ENCODE measurements around the gene SRSF4. TPM values are rescaled to one million over a fixed set of nuclear protein-coding genes. Genes with fewer than 3 reads are reported as not detected.

SRSF4 gene
- total and polyA plus RNA-seq, 9 of the 15 experiments (the other 6 are each of a cell fraction or from before 2014, with no cell fraction given): 15.9 to 132 (median 82.0) TPM

- TF ChIP-seq TEAD2 (tag; IDR thresholded peaks at IDR 0.05): peak; percentile 99
- no peak for TF ChIP-seq FOXM1 (IDR thresholded peaks at IDR 0.05; ENCODE audit: low read depth)
- TF ChIP-seq FOXM1 (CRISPR knock-in tag; IDR thresholded peaks at IDR 0.05; ENCODE audit: low read depth): peak; percentile 73
- no peak for TF ChIP-seq ZNF77 (CRISPR knock-in tag; IDR thresholded peaks at IDR 0.05)
- TF ChIP-seq, protein P1, sequence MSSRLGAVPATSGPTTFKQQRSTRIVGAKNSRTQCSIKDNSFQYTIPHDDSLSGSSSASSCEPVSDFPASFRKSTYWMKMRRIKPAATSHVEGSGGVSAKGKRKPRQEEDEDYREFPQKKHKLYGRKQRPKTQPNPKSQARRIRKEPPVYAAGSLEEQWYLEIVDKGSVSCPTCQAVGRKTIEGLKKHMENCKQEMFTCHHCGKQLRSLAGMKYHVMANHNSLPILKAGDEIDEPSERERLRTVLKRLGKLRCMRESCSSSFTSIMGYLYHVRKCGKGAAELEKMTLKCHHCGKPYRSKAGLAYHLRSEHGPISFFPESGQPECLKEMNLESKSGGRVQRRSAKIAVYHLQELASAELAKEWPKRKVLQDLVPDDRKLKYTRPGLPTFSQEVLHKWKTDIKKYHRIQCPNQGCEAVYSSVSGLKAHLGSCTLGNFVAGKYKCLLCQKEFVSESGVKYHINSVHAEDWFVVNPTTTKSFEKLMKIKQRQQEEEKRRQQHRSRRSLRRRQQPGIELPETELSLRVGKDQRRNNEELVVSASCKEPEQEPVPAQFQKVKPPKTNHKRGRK (tag; IDR thresholded peaks at IDR 0.05): no peak
- TF ChIP-seq DPF2 (IDR thresholded peaks at IDR 0.05): peak; percentile 3; the same call in 1 of the 2 replicates
- TF ChIP-seq ZNF507 (tag; conservative IDR thresholded peaks at IDR 0.05): no peak
- TF ChIP-seq, protein P2, sequence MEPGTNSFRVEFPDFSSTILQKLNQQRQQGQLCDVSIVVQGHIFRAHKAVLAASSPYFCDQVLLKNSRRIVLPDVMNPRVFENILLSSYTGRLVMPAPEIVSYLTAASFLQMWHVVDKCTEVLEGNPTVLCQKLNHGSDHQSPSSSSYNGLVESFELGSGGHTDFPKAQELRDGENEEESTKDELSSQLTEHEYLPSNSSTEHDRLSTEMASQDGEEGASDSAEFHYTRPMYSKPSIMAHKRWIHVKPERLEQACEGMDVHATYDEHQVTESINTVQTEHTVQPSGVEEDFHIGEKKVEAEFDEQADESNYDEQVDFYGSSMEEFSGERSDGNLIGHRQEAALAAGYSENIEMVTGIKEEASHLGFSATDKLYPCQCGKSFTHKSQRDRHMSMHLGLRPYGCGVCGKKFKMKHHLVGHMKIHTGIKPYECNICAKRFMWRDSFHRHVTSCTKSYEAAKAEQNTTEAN (CRISPR knock-in tag; IDR thresholded peaks at IDR 0.05): no peak
- no peak for TF ChIP-seq ZNF347 (CRISPR knock-in tag; IDR thresholded peaks at IDR 0.05; ENCODE audit: low read depth)
- peak; percentile 81 for TF ChIP-seq EGR1 (conservative IDR thresholded peaks at IDR 0.05)
- TF ChIP-seq ARHGAP35 (IDR thresholded peaks at IDR 0.05; ENCODE audit: partially characterized antibody): no peak
- TF ChIP-seq ZNF584 (CRISPR knock-in tag; IDR thresholded peaks at IDR 0.05; ENCODE audit: low read depth): no peak
- no peak for TF ChIP-seq TRIM28 (IDR thresholded peaks at IDR 0.05)
- TF ChIP-seq, protein P3, sequence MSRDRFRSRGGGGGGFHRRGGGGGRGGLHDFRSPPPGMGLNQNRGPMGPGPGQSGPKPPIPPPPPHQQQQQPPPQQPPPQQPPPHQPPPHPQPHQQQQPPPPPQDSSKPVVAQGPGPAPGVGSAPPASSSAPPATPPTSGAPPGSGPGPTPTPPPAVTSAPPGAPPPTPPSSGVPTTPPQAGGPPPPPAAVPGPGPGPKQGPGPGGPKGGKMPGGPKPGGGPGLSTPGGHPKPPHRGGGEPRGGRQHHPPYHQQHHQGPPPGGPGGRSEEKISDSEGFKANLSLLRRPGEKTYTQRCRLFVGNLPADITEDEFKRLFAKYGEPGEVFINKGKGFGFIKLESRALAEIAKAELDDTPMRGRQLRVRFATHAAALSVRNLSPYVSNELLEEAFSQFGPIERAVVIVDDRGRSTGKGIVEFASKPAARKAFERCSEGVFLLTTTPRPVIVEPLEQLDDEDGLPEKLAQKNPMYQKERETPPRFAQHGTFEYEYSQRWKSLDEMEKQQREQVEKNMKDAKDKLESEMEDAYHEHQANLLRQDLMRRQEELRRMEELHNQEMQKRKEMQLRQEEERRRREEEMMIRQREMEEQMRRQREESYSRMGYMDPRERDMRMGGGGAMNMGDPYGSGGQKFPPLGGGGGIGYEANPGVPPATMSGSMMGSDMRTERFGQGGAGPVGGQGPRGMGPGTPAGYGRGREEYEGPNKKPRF (IDR thresholded peaks at IDR 0.05; ENCODE audit: low read depth, low read length): no peak
- no peak for TF ChIP-seq JUN (IDR thresholded peaks at IDR 0.05; ENCODE audit: borderline replicate concordance, low read depth, low read length)
- TF ChIP-seq JUN (CRISPR knock-in tag; IDR thresholded peaks at IDR 0.05; ENCODE audit: borderline replicate concordance): no peak
- TF ChIP-seq RB1 (IDR thresholded peaks at IDR 0.05; ENCODE audit: low read depth): peak; percentile 62; the same call in 1 of the 2 replicates
- TF ChIP-seq ATF1 (CRISPR knock-in tag; IDR thresholded peaks at IDR 0.05): no peak
- peak; percentile 84 for TF ChIP-seq ATF1 (tag; IDR thresholded peaks at IDR 0.05)
- TF ChIP-seq, protein P4, sequence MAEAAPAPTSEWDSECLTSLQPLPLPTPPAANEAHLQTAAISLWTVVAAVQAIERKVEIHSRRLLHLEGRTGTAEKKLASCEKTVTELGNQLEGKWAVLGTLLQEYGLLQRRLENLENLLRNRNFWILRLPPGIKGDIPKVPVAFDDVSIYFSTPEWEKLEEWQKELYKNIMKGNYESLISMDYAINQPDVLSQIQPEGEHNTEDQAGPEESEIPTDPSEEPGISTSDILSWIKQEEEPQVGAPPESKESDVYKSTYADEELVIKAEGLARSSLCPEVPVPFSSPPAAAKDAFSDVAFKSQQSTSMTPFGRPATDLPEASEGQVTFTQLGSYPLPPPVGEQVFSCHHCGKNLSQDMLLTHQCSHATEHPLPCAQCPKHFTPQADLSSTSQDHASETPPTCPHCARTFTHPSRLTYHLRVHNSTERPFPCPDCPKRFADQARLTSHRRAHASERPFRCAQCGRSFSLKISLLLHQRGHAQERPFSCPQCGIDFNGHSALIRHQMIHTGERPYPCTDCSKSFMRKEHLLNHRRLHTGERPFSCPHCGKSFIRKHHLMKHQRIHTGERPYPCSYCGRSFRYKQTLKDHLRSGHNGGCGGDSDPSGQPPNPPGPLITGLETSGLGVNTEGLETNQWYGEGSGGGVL (CRISPR knock-in tag; IDR thresholded peaks at IDR 0.05): no peak
- no peak for TF ChIP-seq MEF2D (tag; conservative IDR thresholded peaks at IDR 0.05; ENCODE audit: low read depth)
- peak; percentile 70 for TF ChIP-seq PCBP1 (IDR thresholded peaks at IDR 0.05; ENCODE audit: low read depth, low read length, poor library complexity, severe bottlenecking)
- no peak; the same call in 1 of the 2 replicates for TF ChIP-seq ZNF263 (CRISPR knock-in tag; IDR thresholded peaks at IDR 0.05; ENCODE audit: borderline replicate concordance)
Observed at GRCh38 chr1:29124366-29125236, 57.1 kb downstream of the SRSF4 start (continued).

Data from K562 (cell line).